HUDEP-2 (cell line): ENCODE data around the gene TMEM204.

ENCODE experiments used
- DNase-seq, 76 experiments: peaks; one replicate each; lab custom pipeline; 2025; ENCODE audit not compliant: unreplicated experiment in 76 of 76; lab: John Stamatoyannopoulos, UW

The TMEM204 gene

DNA sequence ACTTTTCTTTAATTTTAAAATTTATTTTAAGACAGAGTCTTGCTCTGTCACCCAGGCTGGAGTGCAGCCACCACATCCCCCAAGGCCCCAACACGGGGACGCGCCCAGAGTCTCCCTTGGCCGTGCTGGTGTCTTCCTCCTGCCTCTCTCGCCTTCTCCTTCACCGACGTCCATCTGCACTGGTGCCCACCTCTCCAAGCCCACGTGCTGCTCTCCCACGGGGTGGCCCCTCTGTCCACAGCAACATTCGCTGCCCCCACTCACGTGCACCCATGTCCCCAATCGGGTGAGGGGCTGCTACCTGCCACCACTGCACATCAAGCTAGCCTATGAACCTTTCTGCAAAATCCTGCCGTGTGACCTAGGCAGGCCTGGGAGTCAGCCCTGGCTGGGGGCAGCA is 3.1 kb downstream of the TMEM204 start:
- DNase-seq: no peak

DNA sequence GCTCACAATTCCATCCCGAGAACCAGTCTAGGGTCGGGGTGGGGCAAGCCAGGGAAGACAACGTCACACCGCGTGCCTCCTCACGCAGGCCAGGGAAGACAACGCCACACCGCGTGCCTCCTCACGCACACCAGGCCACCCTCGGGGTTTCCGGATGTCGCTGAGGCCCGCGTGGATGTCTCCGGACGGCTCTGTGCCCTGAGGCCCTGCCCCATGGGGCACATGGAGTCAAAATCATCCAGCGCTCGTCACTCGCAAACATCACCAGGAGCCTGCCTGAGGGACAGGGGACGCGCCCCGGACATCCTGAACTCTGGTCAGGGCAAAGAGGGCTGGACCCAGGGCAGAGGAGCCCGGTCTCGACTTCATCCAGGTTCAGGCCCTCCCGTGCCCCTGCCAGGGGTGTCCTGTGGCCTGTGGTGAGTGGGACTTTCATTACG is 3.7 kb downstream of the TMEM204 start:
- DNase-seq: no peak

DNA sequence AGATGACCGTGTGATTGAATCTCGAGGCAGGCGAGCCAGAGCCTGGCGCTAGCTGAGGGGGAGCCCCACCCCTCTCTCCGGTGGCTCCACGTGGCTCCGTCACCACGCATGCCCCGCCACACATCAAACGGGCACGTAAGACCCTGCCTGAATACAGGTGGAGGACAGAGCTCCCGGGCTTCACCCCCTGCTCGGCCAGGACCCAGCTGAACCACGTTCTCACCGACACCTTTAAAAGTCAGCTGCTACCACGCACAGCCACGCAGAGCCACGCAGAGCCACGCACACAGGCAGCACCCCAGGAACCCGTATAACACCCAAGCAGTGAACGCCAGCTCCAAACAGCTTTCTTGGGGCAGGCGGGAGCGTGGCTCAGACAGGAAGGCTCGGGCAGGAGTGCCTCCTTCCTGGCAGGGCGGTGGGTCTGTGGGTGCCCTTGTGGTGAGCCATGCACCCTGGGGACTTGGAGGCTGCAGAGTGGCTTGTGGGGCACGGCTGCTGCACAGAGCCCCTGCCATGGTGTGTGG is 4.4 kb downstream of the TMEM204 start:
- no peak for DNase-seq

DNA sequence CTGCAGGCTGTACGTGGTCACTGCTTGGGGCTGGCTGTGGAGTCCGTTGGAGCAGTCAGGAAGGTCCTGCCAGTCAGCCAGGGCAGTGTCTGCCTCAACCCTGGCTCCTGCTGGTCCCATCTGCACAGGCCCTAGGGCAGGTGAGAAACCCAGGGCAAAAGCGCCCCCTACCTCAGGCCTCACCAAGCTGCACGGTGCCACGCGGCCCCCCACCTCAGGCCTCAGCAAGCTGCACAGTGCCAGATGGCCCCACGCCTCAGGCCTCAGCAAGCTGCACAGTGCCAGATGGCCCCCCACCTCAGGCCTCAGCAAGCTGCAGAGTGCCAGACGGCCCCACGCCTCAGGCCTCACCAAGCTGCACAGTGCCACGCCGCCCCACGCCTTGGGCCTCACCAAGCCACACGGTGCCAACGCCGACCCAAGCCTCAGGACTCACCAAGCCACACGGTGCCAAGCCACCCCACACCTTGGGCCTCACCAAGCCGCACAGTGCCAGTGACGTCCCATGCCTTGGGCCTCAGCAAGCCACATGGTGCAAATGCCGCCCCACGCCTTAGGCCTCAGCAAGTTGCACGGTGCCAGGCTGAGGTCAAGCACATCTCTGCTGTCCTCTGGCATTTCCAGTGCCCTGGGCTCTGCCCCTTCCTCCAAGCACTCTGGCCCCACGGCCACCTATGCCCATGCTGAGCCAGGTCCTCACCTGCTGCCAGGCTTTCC is 5.5 kb downstream of the TMEM204 start:
- DNase-seq: peak in 11 of 76 experiments; percentile 1 to 31 (median 12)

DNA sequence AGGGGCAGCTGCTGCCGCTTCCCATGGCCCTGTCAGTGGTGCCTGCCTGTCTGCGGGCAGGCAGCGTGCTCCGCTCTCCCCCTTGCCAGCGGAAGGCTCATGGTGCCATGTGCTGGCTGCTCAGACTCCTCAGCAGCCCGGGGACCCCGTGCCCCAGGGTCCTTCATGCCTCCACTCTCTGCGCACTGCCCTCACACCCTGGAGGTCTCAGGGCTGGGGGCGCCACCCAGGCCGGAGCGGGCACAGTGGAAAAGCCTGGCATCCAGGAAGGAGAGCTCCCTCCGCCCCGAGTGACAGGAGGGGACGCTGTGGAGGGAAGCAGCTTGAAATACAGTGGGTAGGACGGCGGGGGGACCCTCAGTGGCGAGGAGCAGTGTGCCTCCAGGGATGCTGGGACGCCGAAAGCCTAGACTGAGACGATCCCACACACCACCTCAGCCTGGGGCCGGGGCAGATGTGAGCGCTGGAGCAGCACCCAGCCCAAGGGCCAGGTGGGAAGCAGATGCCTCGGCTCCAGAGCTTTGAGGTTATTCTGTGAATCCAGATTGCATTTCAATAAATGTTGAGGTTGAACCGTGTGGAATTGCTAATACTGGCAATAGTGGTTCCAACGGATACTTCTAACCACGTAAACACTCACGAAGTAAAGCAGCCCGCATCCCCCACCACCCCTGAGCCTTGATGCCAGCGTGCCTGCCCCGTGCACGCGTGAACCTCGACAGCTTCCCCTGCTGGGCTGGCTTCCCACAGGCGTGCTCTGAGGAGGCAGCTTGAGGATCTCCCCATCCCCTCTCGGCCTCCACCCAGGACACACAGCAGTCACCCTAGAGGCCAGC is 6.5 kb downstream of the TMEM204 start:
- DNase-seq: no peak

DNA sequence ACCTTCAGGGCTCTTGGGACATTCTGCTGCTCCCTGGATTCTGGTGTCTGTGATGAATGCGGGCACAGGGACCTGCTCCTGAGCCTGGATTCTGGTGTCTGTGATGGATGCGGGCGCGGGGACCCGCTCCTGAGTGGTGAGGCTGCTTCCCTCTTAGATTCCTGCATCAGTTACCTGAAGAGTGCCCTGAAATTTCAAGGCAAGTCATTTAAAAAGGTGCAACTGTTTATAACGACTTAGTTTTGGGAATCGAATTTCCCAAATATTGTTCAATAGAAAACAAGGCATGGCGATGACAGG is 7.0 kb downstream of the TMEM204 start:
- DNase-seq: no peak

- DNase-seq: no peak
These were observed 8.1 kb downstream of the TMEM204 start for GRCh38 chr16:1541293-1542165.

GRCh38 chr16:1542166-1542500 is 8.7 kb downstream of the TMEM204 start:
- no peak for DNase-seq

DNA sequence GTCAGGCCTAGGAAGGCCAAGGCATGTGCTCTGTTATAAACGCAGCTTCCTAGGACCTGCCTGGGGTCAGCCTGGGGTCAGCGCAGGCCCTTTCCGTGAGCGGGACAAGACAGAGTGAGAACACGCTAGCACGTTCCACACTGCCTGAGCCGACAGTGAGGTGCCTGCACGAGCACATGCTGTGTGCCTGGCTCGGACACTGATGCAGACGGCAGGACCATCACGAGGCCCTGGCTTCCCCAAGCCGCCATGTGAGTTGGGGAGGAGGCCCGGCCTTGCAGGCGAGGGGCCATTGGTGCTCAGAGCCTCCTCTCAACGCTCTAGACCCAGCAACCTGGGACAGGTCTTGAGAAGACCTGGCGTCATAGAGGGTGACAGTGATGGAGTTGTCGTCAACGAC is 9.1 kb downstream of the TMEM204 start:
- no peak for DNase-seq

- DNase-seq: peak in 44 of 76 experiments; percentile 3 to 61 (median 34)
These were observed 9.8 kb downstream of the TMEM204 start for GRCh38 chr16:1543085-1543896.

DNA sequence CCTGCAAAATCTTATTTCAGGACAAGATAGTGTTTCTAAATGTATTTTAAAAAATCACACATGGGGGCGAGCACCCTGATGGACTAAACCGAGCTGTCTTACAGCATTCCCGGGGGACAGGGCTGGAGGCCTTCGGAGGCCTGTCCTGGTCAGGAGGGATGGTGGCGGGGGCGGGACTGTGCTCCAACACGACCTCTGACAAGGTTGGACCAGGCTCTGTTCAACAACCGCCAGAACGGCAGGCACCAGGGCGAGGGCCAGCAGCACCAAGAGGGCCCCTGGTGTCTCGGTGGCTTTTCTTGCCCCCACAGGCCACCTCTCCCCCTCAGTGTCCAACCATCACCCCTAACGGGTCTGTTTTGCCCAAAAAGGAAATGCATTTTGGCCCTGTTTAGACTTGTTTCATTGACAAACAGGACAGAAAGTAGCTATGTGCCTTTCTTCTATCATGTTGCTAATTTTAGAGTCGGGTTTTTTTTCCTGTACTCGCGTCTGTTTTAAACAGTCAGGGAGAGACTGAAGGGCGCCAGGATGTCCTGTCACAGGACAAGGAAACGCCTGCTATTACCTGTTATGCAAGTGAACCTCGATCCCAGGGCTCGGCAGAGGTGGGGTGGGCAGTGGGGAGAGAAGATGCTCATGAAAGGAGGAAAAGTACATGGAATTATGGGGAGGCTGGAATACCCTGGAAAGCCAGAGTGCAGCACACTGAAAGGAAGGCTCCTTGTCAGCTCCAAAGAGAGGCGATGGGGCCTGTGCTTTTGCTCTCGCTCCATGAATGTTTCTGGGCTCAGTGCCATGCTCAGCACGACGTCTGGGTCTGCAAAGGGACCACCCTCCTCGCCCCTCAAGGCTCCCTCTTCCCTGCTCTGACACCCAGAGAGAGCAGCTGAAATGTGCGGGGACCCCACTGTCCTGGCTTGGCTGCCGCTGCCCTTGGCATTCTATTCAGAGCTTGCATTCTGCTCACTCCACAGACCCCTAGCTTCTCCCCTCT is 11.9 kb downstream of the TMEM204 start:
- DNase-seq: no peak

- no peak for DNase-seq
These were observed 13.0 kb downstream of the TMEM204 start for GRCh38 chr16:1546430-1546829.

GRCh38 chr16:1548233-1548632 is 14.8 kb downstream of the TMEM204 start:
- no peak for DNase-seq

GRCh38 chr16:1548727-1549126 is 15.3 kb downstream of the TMEM204 start:
- no peak for DNase-seq

GRCh38 chr16:1550069-1550468 is 16.6 kb downstream of the TMEM204 start:
- no peak for DNase-seq

GRCh38 chr16:1550696-1551095 is 17.2 kb downstream of the TMEM204 start:
- DNase-seq: no peak

DNA sequence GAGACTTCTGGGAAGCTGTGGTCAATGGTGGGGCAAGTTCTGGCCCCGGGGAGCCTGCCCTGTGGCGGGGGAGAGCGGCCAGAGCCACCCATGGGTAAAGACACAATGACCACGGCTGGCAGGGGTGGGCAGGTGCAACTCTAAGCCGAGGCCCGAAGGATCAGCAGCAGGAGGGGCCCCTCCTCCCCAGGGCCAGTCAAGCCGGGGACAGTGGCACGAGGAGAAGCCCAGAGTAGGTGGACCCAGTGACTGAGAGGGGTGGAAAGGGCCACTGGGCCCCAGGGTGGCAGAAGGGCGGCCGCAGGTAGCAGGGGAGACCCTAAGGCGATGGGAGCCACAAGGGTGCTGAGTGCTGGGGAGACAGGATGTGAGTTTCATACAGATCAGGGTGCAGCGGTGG is 17.7 kb downstream of the TMEM204 start:
- no peak for DNase-seq

DNA sequence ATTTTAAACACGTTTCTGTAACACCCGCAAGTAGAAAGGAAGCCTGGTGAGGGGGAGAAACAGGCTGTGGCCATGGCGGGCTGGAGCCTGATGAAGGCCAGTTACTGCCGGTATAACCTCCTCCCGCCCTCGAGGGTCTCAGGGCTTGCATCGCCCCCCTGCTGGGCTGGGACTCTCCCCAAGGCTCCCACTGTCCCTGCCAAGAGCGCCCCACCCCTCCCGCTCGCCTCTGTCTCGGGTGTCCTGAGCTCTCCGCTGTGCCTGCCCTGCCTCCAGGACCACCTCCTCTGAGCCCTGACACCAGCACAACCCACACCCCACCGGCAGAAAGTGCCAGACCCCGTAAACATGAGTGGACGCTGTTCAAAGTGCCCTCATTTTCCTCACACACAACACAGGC is 18.7 kb downstream of the TMEM204 start:
- no peak for DNase-seq
